Fibroblast of peridontal ligament (primary cell): ENCODE results near the gene BHMT2.
A peak's percentile ranks its signal among the peaks of the same experiment; 100 is the strongest.

Experiments used
- DNase-seq: peaks from one replicate; pipeline ENCODE4 v3.0.0-alpha.2; 2010; ENCODE audit errors: extremely low read depth

The BHMT2 gene

DNA sequence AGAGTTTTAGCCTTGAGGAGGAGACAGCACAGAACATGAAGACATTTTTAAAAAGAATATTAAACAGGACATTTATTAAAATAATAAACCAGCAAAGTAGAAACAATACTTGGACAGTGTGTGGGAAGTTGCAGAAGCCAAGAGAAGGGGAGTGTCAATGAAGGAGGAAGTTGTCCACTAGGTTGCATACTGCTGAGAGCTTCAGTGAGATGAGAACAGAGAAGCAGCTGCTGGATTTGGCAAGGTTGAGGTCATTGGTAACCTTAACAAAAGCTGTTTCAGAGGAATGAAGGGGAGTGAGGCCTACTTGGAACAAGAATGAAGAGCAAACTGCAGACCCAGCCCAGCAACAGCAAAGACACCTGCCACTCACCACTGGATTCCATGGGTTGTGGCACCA lies 53.4 kb downstream of the BHMT2 start:
- DNase-seq = no peak

- DNase-seq = no peak
Measured at GRCh38 chr5:79124607-79125006, 55.0 kb downstream of the BHMT2 start.

GRCh38 chr5:79130781-79131180 lies 61.2 kb downstream of the BHMT2 start:
- no peak for DNase-seq

DNA sequence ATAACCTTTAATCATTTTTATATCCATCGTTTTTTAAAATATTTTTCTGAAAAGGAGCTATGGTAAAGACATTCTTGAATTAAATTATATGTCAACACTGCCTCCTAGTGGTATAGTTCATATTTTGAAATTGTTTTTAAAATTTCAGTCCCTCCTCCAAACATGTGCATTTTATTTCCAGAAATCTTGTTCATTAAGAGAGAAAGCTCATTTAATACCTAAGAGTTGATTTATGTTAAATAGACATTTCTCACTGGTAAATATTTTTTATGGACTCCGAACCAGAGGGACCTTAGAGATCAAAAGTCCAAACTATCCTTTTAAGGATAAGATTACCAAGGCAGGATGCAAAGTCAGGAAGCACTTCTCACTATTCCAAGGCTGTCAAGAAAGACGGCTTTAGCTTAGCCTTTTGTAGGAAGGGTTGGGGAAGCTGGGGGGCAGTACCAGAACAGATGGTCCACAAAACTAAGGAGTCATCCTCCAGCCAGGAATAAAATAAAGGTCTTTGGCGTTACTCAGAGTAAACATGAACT lies 63.6 kb downstream of the BHMT2 start:
- peak; percentile 85 for DNase-seq

GRCh38 chr5:79133657-79134451 lies 64.3 kb downstream of the BHMT2 start:
- peak; percentile 93 for DNase-seq

DNA sequence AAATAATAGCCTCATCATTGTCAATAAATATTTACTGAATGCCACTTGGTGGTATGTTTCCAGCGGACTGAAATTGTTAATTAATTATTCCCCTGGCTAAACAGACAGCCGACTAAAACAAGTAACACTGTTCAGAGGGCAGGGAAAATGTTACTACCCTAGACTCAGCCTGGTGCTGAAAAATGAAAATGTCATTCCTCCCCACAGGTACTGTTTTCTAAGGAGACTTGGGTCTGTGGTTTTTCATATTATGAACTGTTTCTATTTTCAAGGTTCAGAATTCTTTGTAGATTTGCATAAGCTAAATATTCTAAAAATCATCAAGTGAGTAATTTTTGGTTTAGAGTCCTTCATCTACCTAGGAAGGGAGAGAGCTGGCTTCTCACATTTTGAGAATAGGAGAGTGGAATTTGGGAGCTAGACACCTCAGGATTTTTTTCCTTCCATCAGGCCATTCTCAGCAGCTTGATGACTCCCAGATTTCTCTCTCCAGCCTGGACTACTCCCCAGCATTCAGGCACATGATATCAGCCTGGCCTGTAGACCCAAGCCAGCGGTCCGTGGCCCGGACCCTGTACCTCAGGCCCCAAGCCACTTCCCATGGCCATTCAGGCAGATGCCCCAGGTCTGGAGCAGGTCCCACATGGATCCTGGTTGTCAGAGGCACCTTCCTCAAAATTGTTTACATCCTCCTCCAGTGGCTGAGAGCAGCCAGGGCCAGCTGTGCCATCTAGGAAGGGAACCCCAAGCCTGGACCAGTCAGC lies 66.4 kb downstream of the BHMT2 start:
- DNase-seq = no peak

- no peak for DNase-seq
Measured at GRCh38 chr5:79136618-79137017, 67.1 kb downstream of the BHMT2 start.
